GM12872 (cell line): ENCODE measurements around the gene ACOX3.

Experiments used
- TF ChIP-seq, protein P1 (sequence below): IDR thresholded peaks from 3 replicates; pipeline ENCODE4 v1.5.1; 2011; ENCODE audit warnings: low read depth, mild to moderate bottlenecking, low read length, moderate library complexity; ENCODE audit not compliant: insufficient read depth

ACOX3 gene

DNA sequence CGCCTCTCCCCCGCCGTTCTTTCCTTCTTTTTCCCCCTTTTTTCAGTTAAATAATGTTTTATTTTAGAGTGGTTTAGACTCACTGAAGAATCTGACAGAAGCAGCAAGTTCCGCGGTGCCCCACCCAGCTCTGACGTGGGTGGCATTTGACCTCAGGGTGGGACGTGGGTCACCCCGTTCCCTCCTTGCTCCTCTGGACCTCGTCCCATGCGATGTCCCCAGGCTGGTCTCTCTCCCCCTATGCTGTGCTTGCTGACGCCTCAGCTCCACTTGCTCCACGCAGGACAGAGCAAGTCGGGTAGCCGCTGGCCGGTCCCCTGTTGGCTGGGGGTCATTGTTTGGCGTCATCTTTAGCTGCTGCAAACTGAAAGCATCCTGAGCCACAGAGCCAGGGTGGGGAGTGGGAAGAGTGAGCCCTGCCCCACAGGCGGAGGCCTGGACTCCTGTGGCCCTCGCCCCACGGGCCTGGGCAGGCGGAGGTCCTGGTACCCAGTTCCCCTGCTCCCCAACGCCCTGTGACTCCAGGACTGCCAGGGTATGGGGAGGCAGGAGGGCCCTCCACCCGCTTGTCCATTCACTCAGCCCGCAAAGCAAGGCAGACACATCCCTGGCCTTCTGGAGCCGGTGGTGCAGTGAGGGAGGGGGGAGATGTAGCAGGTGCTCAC lies 30.8 kb upstream of the ACOX3 start:
- TF ChIP-seq, protein P1, sequence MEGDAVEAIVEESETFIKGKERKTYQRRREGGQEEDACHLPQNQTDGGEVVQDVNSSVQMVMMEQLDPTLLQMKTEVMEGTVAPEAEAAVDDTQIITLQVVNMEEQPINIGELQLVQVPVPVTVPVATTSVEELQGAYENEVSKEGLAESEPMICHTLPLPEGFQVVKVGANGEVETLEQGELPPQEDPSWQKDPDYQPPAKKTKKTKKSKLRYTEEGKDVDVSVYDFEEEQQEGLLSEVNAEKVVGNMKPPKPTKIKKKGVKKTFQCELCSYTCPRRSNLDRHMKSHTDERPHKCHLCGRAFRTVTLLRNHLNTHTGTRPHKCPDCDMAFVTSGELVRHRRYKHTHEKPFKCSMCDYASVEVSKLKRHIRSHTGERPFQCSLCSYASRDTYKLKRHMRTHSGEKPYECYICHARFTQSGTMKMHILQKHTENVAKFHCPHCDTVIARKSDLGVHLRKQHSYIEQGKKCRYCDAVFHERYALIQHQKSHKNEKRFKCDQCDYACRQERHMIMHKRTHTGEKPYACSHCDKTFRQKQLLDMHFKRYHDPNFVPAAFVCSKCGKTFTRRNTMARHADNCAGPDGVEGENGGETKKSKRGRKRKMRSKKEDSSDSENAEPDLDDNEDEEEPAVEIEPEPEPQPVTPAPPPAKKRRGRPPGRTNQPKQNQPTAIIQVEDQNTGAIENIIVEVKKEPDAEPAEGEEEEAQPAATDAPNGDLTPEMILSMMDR = no peak

DNA sequence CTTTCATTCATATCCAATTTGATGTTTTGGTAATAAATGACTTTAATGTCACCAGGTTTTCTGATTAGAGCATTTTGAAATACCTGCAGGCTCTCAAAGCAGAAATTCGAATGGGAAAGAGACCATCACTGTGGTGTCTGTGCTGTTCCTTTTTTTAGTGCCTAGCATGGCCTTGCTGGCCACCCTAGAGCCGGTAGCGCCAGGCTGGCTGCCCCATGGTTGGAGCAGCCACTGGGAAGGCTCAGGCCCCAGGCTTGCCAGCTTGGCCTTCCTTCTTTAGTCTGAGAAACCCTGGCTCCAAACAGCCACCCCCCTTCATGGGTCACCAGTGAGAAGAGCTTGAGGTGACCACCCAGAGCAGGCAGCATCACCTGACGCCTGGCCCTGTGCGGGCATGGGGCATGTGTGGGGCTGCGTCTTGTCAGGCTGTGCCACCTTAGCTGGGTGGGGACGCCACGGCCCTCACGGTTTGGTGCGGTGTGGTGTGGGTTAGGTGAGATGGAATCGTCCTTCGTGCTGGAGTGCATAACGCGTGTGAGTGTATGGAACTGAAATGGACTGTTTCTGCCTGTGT lies 30.0 kb upstream of the ACOX3 start:
- TF ChIP-seq, protein P1 = no peak

DNA sequence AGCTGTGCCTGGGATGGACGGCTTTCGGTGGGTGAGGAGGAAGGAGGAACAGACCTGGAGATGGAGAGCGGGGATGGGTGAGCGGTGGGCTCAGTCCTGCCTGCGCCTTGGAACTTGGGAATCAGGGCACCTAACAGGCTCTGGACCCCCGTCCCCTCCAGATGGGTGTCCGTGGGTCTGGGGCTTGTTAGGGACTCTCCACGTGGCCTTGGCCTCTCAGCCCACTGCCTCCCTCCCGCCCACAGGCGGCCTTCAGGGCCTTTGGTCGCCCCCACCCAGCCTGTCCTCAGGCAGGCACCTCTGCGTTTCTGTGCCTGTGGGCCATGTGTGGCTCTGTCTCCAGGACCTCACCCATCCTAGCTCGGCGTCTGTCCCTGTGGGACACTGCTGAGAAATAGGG lies 29.0 kb upstream of the ACOX3 start:
- TF ChIP-seq, protein P1 = no peak

DNA sequence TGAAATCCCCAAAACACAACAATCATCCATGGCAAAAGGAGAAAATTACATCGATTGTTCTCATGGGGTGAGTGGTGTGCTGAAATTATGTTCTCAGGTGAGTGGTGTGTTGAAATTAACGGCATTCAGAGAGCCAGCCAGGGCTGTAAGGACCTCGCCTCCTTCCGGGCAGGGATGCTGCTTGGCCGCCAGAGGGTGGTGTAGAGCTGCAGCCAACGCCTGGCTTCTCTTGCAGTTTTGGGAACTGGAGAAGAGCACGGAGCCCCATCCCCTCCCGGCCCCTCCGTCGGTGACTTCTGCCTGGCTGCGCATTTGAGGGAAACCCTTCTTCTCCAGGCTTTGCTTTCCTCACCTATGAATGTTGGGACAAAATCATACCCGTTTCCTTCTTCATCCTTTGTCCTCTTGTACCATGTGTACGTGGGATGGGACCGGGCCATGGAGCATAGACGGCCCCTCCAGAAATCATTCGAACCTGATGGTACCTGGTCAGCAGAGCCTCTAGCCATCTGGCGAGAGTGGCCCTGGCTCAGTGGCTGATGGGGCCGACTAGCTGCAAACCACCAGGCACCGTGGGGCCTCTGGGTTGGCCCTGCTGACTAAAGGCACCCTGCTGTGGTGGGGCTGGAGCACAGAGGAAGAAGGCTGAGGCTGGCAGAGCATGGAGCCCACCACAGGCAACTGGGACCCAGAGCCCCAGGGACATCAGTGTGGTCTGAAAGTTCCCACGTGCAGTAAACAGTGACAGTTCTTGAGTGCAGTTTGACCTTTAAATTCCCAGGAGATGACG lies 28.4 kb upstream of the ACOX3 start:
- TF ChIP-seq, protein P1 = peak; percentile 97

DNA sequence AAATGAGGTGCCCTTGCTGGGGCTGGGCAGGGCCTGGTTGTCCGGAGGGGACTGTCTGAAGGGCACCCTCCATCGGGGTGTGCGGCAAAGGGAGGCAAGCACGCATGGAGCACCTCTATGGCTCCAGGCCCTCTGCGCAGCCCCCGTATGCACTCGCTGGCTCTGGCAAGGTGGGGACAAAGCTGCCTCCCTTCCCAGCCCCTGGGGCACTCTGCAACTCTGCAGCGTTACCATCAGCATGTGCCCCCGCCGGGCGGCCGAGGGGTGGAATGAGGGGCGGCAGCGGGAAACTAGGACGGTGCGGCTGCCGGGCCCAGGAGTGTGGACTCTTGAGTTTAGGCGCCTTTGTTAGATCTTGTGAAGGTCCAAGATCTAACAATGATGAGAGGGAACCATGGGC lies 26.5 kb upstream of the ACOX3 start:
- TF ChIP-seq, protein P1 = no peak

DNA sequence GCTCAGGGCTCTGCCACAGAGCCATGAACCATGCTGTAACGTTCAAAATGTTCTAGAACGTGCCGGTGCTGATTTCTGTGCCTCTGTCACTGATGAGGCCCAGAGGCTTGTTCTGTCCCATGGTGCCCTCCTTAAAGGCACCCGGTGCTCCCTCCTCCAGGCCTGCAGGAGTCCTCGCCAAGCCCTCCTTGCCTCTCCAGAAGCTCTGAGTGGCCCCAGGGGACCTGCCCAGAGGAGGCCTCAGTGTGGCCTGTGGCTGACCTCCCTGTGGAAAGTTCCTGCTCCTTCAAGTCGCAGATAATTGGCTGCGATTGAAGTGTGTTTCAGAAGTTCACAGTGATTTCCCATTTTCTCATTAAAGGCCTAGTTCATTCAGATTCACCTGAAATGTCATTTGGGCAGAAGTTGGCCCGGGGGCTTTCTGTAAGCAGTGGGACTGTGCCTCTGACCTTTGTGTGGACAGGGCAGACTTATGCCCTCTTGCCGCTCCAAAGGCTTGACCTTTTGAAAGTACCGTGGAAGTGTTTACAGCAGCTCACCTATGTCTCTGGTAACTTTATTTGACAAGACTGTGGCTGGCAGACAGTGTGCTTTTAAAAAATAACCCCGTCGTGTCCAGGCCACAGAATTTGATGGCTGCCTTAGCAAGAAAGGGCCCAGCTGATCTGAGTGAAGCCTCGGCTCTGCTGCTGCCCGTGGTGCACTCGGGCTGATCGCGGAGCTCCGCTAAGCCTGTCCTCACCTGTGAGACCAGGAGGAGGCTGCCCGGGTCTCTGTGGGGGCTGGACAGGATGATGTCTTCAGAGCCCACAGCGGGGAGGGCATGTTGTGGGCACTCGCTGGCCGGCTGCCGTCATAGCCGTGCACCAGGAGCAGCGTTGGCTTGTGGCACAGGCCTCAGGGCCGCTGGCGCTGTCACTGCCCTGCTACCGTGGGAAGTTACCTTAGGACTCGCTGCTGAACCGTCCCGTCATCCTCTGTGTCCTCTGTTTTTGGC lies 25.4 kb upstream of the ACOX3 start:
- TF ChIP-seq, protein P1 = no peak
